Fibroblast of skin of left quadriceps (primary cell): ENCODE measurements around the gene CHTF18.
"Not testable (repeated sequence)": the region's sequence is repeated elsewhere in the genome, so short reads cannot be mapped to it uniquely, and the experiment has no call there.

Source experiments
- DNase-seq, 2 experiments: peaks; one replicate each; pipeline ENCODE4 v3.0.0-alpha.2; 2013; ENCODE audit warnings: low read depth in 2 of 2

CHTF18 gene

GRCh38 chr16:830871-831570, 42.6 kb downstream of the CHTF18 start:
- no peak for DNase-seq

- DNase-seq = no peak
These were observed 43.4 kb downstream of the CHTF18 start for GRCh38 chr16:831571-832413.

- DNase-seq = no peak
These were observed 44.4 kb downstream of the CHTF18 start for GRCh38 chr16:832652-833336.

DNA sequence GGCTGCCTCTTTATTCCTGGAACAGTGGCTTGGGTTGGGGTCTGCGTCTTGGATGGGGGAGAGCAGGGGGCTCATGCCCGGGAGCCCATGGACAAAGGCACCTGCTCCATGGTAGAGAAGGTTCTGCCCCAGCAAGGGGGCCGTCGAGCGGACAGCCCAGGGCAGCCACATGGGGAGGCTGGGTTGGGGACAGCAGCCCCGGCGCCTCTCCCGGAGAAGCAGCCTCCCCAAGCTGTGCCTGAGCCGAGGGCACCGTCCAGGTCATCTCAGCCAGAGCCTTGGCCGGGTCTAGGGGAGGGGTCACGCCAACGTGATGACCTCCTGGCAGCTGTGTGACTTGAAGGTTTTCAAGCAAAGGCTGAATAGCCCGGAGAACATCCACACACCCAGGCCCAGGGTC, 45.0 kb downstream of the CHTF18 start:
- no peak for DNase-seq

GRCh38 chr16:835373-835772, 47.0 kb downstream of the CHTF18 start:
- DNase-seq = no peak

- DNase-seq = no peak
These were observed 47.8 kb downstream of the CHTF18 start for GRCh38 chr16:836221-836620.

DNA sequence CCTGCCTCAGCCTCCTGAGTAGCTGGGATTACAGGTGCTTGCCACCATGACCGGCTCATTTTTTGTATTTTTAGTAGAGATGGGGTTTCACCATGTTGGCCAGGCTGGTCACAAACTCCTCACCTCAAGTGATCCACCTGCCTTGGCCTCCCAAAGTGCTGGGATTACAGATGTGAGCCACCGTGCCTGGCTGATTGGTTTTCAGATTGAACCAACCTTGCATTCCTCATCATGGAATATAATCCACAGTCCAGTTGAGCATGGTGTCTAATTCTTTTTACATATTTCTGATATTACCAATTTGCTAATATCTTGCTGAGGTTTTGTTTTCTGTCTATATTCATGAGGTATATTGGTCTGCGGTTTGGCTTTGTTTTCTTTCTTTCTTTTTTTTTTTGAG, 48.4 kb downstream of the CHTF18 start:
- not testable (repeated sequence) for DNase-seq

DNA sequence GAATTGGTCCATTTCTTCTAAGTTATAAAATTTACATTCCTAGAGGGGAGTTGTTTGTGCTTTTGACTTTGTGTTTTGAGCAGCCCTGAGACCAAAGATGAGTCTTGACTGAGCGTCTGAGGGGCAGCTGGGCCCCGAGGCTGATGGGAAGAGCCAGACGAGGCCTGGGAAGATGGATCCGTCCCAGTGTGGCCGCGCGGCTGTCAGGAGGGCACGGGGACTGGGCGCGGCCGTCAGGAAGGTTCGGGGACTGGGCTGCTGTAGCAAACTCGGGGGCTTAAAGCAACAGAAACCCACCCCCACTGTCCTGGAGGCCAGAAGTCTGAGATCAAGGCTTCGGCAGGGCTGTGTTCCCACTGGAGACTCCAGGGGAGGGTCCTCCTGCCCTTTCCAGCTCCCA, 50.3 kb downstream of the CHTF18 start:
- DNase-seq = no peak

DNA sequence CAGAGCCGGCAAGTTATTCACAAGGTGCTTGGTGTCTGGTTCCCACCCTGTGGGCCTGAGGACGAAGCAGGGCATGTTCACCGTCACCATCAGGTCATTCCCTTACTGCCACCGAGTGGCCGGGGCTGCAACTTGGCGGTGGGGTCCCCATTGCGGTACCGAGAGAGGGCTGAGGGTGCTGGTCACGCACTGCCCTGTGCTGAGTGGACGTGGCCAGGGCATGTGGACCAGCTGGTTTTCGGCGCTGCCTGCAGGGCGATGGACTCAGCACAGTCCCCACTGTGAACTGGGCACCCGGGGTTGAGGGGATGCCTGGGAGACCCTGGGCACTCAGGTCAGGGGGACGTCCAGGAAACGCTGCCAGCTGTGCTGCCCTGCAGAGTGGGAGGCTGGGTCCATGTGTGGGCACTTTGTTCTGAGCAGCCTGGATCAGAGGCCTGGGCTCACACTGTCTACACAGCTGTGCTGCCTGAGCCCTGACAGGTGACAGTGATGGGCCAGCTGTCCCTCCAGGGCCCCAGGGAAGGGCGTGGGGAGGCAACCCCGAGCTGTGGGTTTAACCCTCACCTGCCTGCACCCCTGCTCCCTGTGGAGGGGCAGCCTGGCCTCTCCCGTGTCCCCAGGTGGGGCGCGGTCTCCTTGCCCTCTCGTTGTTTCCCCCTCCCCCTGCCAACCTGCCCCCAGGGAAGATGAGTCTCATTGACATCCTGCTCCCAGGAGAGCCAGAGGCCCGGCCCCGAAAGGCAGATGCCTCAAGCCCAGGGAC, 51.4 kb downstream of the CHTF18 start:
- no peak for DNase-seq

DNA sequence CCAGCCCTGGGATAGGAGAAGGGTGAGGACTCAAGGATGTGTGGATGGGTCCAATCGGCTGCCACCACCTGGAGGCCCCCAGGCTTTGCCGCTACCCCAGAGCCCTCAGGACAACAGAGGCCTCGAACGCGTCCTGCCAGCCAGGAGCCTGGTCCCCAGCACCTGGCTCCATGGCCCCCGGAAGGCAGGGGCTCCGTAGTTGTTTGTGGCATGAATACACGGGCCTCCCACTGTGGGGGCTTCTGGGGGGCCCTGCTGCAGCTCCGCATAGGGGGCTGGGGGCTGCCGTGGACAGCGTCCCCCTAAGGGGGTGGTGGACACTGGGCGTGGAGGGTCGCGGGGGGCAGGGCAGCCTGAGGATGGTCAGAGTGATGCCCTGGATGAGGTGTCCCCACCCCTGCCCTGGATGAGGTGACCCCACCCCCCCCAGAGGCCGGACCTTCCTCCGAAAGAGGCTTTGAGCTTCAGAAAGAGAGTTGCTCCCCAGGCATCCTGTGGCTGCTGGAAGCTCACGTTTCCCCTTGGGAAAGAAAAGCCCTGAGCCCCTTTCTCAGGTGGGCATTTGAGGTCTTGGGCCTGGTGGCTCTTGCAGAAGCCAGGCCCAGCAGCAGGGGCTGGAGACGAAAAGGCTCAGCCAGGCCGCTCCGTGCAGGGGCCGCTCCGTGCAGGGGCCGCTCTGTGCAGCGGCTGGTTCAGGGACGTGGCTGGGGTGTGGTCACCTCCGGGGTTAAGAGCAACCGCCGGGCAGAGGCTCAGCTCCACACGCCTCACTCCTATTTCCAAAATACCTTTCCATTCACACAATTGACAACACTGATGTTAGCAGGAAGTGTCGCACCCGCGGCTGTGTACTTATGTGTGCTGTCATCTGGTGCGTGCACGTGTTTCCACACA, 52.4 kb downstream of the CHTF18 start:
- no peak for DNase-seq

DNA sequence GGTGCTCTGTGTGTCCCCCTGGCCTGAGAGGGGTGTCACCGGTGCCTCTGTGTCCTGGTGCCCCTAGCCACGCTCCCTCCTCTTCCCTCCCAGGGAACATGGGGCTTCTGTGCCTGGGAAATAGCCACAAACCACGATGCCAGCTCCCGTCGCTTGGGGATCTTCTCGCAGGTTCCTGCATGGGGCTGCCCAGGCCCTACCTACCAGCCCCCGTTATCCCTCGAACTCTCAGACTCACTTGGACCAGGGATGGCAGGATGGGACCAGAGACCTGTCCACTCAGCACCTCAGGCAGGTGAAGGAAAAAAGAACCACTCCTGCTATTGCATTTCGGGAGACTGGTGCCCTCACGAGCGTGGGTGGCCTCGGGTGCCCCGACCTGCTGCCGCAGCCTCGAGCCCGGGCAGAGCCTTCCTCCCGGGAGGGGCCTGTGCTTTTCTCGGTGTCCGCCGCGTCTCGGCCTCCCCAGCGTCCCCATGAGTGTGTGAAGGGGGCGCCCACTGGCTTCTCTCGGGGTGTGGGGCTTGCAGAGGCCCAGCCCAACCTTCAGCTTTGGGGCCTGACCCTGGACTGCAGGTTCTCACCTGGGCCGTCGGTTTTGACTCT, 53.1 kb downstream of the CHTF18 start:
- no peak for DNase-seq

GRCh38 chr16:842061-842476, 53.6 kb downstream of the CHTF18 start:
- no peak for DNase-seq

- no peak for DNase-seq
These were observed 54.5 kb downstream of the CHTF18 start for GRCh38 chr16:842711-843560.

DNA sequence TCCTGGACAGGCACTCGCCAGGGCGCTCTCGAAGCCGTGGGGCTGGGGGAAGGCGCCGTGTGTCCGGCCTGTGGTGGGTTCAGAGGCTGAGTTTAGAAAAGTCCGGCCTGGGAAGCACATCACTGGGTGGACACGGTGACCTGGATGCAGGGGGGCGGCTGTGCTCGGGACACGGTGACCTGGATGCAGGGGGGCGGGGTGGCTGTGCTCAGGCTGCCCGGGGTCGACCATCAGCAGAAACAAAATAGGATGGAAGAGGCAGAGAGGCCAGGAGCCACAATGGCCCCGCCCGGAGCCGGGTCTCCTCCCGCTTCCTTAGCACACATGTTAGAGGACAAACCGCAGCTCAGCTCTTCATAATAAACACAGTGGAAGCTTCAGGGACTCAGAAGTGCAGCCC, 55.4 kb downstream of the CHTF18 start:
- no peak for DNase-seq

- no peak for DNase-seq
These were observed 56.4 kb downstream of the CHTF18 start for GRCh38 chr16:844638-845350.

GRCh38 chr16:845351-845745, 56.9 kb downstream of the CHTF18 start:
- DNase-seq = no peak

GRCh38 chr16:847151-847550, 58.7 kb downstream of the CHTF18 start:
- DNase-seq = no peak
